HG02759 (cell line): ENCODE measurements around the gene C20orf96.
"Not testable (repeated sequence)": the region's sequence is repeated elsewhere in the genome, so short reads cannot be mapped to it uniquely, and the experiment has no call there.

Experiments used
- ATAC-seq: cut with Tn5 transposase; IDR thresholded peaks from one replicate; pipeline ENCODE4 v1.9.1; 2021; ENCODE audit warnings: mild to moderate bottlenecking, moderate library complexity; ENCODE audit not compliant: unreplicated experiment

The C20orf96 gene

DNA sequence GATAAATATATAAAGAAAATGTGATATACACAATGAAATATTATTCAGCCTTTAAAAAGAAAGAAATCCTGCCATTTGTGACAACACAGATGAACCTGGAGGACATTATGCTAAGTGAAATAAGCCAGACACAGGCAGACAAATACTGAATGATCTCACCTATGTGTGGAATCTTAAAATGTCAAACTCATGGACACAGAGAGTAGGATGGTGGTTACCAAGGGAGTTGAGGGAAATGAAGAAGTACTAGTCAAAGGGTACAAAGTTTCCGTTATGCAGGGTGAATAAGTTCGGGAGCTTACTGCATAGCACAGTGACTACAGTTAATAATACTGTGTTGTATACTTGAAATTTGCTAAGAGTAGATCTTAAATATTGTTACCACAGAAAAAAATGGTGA lies 47.6 kb downstream of the C20orf96 start:
- no peak for ATAC-seq

DNA sequence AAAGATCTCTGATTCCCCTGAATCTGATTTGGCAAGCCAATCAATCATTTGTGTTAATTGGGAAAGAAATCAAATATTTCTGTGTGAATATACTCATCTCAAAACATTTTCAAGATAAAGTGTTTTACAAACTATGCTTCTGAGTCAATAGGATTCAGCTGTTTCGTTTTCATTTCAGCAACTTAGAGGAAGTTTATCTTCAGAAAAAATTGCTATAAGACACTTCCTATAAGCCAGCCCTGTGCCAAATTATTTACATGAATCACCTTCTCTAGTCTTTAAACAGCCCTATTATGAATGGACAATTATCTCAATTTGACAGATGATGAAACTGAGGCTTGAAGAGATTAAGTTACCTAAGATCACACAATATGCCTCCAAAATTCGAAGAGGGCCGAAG lies 52.6 kb downstream of the C20orf96 start:
- no peak for ATAC-seq

DNA sequence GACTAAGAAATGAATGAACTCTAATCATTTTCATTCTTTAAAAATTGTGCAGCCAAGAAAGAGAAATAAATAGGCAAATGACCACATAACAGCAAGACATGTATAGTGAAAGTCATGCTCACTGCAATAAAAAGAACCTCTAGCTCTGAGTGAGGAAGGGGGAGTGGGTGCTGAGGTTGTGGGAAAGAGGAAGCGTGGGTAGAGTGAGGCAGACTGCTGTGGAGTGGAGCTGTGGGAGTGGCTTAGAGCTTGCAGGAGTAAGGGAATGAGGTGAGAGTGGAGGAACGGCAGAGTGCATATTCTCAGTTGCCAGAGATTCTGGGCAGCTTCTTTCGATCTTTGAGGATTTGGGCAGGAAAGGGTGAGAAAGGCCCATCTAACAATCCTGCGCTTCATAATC lies 53.1 kb downstream of the C20orf96 start:
- ATAC-seq, result no peak

DNA sequence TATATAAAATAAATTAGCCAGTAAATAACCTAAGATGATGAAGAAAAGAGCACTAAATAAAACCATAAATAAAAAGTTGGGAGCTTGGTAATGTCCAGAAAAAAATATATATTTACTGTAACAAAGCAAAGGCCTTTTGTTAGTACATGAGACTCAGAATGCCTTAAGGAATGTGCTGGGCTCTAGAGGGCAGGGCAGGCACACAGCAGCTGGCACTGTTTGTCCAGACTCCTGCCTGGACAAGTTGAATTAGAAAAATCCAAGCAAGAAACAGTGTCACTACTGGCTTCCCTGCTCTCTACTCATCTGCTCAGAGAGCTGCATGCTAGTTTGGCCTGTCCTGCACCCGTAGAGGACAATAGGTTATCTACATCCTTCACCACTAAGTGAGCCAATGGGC lies 54.7 kb downstream of the C20orf96 start:
- no peak for ATAC-seq

- no peak for ATAC-seq
These were observed 63.0 kb downstream of the C20orf96 start for GRCh38 chr20:227439-228105.

DNA sequence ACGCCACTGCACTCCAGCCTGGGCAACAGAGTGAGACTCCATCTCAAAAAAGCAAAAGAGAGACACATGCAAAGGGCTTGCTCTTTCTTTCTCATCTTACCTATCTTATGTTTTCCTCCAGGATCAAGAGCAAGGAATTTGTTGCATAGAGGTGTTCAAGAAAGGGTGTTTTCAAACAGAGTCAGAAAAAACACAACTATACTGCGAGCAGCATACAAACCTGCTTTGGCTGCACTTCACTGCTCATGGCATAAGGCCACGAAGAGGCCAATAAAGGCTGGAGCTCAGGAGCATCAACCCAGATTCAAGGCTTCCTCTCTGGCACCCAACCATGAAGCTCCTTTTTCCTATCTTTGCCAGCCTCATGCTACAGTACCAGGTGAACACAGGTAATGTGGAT lies 63.6 kb downstream of the C20orf96 start, which contains the start of gene DEFB129:
TSS of gene DEFB129 (plus strand) at position 301 of the 400 bp plus-strand sequence. CDS start at position 332, 31 bp downstream.
- no peak for ATAC-seq

DNA sequence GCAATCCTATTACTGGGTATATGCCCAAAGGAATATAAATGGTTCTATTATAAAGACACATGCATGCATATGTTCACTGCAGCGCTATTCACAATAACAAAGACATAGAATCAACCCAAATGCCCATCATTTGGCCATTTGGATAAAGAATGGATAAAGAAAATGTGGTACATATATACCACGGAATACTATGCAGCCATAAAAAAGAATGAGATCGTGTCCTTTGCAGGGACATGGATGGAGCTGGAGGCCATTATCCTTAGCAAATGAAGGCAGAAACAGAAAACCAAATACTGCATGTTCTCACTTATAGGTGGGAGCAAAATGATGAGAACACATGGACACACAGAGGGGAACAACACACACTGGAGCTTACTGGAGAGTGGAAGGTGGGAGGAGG lies 64.7 kb downstream of the C20orf96 start:
- ATAC-seq, result not testable (repeated sequence)

- ATAC-seq, result no peak
These were observed 69.2 kb downstream of the C20orf96 start for GRCh38 chr20:221258-221830.
